ENCODE results near the gene RCL1. TPM values are rescaled to one million over a fixed set of nuclear protein-coding genes. Genes with fewer than 3 reads are reported as not detected.

The RCL1 gene
- total and polyA plus RNA-seq, 2 of the 13 experiments (the other 11 are each of a cell fraction or from before 2014, with no cell fraction given), result 22.3 to 31.6 TPM

DNA sequence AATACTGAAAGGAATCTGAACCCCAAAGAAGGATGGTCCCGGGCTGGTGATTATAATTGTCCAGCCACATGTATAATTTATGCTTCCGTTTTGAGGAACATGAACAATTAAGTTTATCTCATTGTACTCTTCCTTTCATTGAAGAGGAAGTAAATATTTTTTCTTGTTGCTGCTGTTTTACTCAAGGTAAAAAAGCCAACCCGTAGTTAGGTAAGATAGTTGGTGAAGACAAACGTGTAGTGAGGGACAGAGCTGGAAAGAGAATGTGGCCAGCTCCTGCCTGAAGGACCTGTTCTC is 5.1 kb downstream of the RCL1 start (continued):
- TF ChIP-seq, protein P1, sequence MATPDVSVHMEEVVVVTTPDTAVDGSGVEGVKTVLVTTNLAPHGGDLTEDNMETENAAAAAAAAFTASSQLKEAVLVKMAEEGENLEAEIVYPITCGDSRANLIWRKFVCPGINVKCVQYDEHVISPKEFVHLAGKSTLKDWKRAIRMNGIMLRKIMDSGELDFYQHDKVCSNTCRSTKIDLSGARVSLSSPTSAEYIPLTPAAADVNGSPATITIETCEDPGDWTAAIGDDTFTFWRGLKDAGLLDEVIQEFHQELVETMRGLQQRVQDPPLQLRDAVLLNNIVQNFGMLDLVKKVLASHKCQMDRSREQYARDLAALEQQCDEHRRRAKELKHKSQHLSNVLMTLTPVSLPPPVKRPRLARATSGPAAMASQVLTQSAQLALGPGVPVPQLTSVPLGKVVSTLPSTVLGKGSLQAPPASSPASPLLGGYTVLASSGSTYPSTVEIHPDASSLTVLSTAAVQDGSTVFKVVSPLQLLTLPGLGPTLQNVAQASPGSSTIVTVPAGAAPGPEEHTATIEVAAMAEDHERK (CRISPR knock-in tag; IDR thresholded peaks at IDR 0.05; ENCODE audit: low read depth), result no peak
- TF ChIP-seq ZNF598 (CRISPR knock-in tag; IDR thresholded peaks at IDR 0.05; ENCODE audit: borderline replicate concordance) (no peak), ZNF670 (CRISPR knock-in tag; IDR thresholded peaks at IDR 0.05; ENCODE audit: borderline replicate concordance) (no peak), ERF (CRISPR knock-in tag; IDR thresholded peaks at IDR 0.05) (no peak), LCORL (IDR thresholded peaks at IDR 0.05) (no peak), LCORL (CRISPR knock-in tag; IDR thresholded peaks at IDR 0.05) (no peak), TRIM24 (CRISPR knock-in tag; IDR thresholded peaks at IDR 0.05) (no peak), ZNF234 (CRISPR knock-in tag; conservative IDR thresholded peaks at IDR 0.05) (no peak), ZNF446 (CRISPR knock-in tag; IDR thresholded peaks at IDR 0.05) (no peak), MED13 (CRISPR knock-in tag; IDR thresholded peaks at IDR 0.05) (no peak), MXI1 (IDR thresholded peaks at IDR 0.05; ENCODE audit: borderline replicate concordance, low read depth, low read length) (no peak)
- TF ChIP-seq, protein P2, sequence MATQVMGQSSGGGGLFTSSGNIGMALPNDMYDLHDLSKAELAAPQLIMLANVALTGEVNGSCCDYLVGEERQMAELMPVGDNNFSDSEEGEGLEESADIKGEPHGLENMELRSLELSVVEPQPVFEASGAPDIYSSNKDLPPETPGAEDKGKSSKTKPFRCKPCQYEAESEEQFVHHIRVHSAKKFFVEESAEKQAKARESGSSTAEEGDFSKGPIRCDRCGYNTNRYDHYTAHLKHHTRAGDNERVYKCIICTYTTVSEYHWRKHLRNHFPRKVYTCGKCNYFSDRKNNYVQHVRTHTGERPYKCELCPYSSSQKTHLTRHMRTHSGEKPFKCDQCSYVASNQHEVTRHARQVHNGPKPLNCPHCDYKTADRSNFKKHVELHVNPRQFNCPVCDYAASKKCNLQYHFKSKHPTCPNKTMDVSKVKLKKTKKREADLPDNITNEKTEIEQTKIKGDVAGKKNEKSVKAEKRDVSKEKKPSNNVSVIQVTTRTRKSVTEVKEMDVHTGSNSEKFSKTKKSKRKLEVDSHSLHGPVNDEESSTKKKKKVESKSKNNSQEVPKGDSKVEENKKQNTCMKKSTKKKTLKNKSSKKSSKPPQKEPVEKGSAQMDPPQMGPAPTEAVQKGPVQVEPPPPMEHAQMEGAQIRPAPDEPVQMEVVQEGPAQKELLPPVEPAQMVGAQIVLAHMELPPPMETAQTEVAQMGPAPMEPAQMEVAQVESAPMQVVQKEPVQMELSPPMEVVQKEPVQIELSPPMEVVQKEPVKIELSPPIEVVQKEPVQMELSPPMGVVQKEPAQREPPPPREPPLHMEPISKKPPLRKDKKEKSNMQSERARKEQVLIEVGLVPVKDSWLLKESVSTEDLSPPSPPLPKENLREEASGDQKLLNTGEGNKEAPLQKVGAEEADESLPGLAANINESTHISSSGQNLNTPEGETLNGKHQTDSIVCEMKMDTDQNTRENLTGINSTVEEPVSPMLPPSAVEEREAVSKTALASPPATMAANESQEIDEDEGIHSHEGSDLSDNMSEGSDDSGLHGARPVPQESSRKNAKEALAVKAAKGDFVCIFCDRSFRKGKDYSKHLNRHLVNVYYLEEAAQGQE (IDR thresholded peaks at IDR 0.05; ENCODE audit: borderline replicate concordance in 1 of 2, low read depth in 1 of 2, low read length in 2 of 2), result no peak
- TF ChIP-seq, protein P3, sequence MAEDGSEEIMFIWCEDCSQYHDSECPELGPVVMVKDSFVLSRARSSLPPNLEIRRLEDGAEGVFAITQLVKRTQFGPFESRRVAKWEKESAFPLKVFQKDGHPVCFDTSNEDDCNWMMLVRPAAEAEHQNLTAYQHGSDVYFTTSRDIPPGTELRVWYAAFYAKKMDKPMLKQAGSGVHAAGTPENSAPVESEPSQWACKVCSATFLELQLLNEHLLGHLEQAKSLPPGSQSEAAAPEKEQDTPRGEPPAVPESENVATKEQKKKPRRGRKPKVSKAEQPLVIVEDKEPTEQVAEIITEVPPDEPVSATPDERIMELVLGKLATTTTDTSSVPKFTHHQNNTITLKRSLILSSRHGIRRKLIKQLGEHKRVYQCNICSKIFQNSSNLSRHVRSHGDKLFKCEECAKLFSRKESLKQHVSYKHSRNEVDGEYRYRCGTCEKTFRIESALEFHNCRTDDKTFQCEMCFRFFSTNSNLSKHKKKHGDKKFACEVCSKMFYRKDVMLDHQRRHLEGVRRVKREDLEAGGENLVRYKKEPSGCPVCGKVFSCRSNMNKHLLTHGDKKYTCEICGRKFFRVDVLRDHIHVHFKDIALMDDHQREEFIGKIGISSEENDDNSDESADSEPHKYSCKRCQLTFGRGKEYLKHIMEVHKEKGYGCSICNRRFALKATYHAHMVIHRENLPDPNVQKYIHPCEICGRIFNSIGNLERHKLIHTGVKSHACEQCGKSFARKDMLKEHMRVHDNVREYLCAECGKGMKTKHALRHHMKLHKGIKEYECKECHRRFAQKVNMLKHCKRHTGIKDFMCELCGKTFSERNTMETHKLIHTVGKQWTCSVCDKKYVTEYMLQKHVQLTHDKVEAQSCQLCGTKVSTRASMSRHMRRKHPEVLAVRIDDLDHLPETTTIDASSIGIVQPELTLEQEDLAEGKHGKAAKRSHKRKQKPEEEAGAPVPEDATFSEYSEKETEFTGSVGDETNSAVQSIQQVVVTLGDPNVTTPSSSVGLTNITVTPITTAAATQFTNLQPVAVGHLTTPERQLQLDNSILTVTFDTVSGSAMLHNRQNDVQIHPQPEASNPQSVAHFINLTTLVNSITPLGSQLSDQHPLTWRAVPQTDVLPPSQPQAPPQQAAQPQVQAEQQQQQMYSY (CRISPR knock-in tag; IDR thresholded peaks at IDR 0.05), result no peak
- TF ChIP-seq, protein P4, sequence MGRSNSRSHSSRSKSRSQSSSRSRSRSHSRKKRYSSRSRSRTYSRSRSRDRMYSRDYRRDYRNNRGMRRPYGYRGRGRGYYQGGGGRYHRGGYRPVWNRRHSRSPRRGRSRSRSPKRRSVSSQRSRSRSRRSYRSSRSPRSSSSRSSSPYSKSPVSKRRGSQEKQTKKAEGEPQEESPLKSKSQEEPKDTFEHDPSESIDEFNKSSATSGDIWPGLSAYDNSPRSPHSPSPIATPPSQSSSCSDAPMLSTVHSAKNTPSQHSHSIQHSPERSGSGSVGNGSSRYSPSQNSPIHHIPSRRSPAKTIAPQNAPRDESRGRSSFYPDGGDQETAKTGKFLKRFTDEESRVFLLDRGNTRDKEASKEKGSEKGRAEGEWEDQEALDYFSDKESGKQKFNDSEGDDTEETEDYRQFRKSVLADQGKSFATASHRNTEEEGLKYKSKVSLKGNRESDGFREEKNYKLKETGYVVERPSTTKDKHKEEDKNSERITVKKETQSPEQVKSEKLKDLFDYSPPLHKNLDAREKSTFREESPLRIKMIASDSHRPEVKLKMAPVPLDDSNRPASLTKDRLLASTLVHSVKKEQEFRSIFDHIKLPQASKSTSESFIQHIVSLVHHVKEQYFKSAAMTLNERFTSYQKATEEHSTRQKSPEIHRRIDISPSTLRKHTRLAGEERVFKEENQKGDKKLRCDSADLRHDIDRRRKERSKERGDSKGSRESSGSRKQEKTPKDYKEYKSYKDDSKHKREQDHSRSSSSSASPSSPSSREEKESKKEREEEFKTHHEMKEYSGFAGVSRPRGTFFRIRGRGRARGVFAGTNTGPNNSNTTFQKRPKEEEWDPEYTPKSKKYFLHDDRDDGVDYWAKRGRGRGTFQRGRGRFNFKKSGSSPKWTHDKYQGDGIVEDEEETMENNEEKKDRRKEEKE (IDR thresholded peaks at IDR 0.05), result no peak
- TF ChIP-seq, protein P5, sequence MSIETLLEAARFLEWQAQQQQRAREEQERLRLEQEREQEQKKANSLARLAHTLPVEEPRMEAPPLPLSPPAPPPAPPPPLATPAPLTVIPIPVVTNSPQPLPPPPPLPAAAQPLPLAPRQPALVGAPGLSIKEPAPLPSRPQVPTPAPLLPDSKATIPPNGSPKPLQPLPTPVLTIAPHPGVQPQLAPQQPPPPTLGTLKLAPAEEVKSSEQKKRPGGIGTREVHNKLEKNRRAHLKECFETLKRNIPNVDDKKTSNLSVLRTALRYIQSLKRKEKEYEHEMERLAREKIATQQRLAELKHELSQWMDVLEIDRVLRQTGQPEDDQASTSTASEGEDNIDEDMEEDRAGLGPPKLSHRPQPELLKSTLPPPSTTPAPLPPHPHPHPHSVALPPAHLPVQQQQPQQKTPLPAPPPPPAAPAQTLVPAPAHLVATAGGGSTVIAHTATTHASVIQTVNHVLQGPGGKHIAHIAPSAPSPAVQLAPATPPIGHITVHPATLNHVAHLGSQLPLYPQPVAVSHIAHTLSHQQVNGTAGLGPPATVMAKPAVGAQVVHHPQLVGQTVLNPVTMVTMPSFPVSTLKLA (IDR thresholded peaks at IDR 0.05), result no peak

All from HepG2 (cell line).